BE2C (cell line): ENCODE measurements around the gene ADGRF3.
"Not testable (repeated sequence)": the region's sequence is repeated elsewhere in the genome, so short reads cannot be mapped to it uniquely, and the experiment has no call there.

Experiments used
- DNase-seq: peaks from one replicate; pipeline ENCODE4 v3.0.0-alpha.2; 2020
- H3K27me3 ChIP-seq: fragments of 250-450 bp; sonication (Bioruptor Pico); 2 replicates; pipeline ENCODE4 v1.5.1; 2020; ENCODE audit warnings: mild to moderate bottlenecking
- H3K36me3 ChIP-seq: fragments of 250-450 bp; sonication (Bioruptor Pico); 2 replicates; pipeline ENCODE4 v1.5.1; 2020; ENCODE audit warnings: mild to moderate bottlenecking
- H3K4me1 ChIP-seq: fragments of 250-450 bp; sonication (Bioruptor Pico); 2 replicates; pipeline ENCODE4 v1.5.1; 2020
- H3K4me3 ChIP-seq: 2 replicates; pipeline ENCODE4 v1.5.1; 2011; ENCODE audit warnings: low read depth, low read length
- H3K9me3 ChIP-seq: fragments of 250-450 bp; sonication (Bioruptor Pico); 2 replicates; pipeline ENCODE4 v1.5.1; 2020
- TF ChIP-seq, protein P1 (sequence below): IDR thresholded peaks from 2 replicates; pipeline ENCODE4 v1.5.1; 2012; ENCODE audit warnings: mild to moderate bottlenecking, low read depth, low read length

Gene ADGRF3

DNA sequence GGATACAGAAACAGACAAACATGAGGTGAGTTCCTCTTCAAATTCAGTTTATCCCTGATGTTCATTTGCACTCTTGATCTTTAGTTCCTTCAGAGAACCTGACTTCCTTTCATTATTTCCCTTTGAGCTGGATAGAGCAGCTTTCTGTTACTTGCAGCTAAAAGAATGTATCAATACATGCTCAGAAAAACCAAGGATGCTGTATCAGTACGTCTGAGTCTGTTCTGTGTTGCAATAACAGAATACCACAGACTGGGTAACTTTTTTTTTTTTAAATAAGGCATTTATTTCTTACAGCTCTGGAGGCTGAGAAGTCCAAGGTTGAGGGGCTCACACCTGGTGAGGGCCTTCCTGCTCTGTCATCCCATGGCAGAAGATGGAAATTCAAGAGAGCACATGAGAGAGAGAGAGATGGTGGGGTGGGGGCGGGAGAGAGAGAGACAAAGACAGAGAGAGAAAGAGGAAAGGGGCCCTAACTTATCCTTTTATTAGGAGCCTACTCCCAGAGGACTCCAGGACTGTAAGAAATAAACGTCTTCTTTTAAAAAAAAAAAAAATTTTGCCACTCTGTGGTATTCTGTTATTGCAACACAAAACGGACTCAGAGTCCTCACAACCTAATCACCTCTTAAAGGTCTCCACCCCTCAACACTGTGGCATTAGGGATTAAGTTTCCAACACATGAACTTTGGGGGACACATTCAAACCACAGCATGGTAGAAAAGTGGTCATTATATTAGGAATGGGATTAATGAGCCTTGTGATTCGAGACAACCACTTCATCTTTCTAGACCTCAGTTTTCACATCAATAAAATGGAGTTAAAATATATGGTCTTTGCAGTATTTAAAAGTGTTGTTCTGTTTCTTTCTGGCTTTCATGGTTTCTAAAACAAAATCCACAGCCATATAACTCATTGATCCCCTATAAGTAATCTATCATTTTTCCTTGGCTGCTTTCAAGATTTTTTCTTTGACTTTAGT is 19.0 kb downstream of the ADGRF3 start:
- Histone ChIP-seq H3K4me3 (no peak overlapping the region), H3K36me3 (no peaks in the 10 kb centered on the region), H3K27me3 (no peaks in the 10 kb centered on the region), H3K4me1 (no peaks in the 10 kb centered on the region), H3K9me3 (no peaks in the 10 kb centered on the region)
- TF ChIP-seq, protein P1, sequence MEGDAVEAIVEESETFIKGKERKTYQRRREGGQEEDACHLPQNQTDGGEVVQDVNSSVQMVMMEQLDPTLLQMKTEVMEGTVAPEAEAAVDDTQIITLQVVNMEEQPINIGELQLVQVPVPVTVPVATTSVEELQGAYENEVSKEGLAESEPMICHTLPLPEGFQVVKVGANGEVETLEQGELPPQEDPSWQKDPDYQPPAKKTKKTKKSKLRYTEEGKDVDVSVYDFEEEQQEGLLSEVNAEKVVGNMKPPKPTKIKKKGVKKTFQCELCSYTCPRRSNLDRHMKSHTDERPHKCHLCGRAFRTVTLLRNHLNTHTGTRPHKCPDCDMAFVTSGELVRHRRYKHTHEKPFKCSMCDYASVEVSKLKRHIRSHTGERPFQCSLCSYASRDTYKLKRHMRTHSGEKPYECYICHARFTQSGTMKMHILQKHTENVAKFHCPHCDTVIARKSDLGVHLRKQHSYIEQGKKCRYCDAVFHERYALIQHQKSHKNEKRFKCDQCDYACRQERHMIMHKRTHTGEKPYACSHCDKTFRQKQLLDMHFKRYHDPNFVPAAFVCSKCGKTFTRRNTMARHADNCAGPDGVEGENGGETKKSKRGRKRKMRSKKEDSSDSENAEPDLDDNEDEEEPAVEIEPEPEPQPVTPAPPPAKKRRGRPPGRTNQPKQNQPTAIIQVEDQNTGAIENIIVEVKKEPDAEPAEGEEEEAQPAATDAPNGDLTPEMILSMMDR: no peak
- no peak for DNase-seq

DNA sequence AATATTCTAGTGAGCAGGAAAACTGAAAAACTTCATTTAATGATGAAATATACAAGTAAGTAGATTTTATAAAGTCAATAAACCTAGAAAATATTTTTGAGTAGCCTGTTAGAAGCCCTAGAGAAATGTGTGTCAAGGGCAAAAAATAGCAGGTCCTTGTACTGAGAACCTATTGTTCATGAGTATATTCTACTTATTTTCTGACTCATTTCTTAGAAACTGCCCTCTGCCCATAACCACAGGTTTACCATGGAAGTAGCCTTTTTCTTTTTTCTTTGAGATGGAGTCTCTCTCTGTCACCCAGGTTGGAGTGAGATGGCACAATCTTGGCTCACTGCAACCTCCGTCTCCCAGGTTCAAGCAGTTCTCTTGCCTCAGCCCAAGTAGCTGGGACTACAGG is 20.1 kb downstream of the ADGRF3 start:
- DNase-seq: no peak
- Histone ChIP-seq H3K9me3 (no peaks in the 10 kb centered on the region), H3K27me3 (no peaks in the 10 kb centered on the region), H3K4me1 (no peaks in the 10 kb centered on the region), H3K36me3 (no peaks in the 10 kb centered on the region), H3K4me3 (no peak overlapping the region)
- TF ChIP-seq, protein P1: no peak

DNA sequence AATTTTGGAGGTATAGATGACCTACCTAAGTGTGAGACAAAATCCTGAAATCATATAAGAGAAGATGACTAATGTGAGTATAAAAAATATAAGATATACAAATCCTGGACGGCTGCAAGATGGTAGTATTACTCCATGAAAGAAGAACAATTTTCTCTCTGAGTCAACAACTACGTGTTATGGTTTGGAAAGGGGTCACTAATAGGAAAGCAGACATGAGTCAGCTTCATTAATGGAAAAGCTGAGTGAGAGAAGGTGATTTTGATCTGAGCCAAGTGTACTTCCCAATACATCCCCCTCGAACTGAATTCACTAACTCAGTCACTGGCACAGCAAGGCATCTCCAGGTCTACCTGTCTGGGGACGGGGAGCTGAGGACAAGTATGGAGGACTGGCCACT is 20.7 kb downstream of the ADGRF3 start:
- H3K4me1 ChIP-seq: no peaks in the 10 kb centered on the region
- TF ChIP-seq, protein P1: no peak

DNA sequence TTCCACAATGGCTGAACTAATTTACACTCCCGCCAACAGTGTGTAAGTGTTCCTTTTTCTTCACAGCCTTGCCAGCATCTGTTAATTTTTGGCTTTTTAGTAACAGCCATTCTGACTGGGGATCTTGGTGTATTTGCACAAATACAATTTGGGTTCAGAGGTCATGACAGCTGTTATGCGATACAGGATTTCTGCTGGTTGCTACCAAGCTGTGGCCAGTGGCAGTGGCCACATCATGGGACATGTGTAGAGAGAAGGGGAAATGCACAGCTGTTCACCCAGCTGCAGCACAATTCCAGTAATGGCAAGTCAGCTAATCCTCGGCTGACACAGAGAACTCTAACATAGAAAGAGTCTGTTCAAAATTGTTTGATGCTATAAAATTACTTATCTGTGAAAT is 21.7 kb downstream of the ADGRF3 start:
- H3K4me3 ChIP-seq: no peak overlapping the region
- H3K9me3 ChIP-seq: no peaks in the 10 kb centered on the region
- no peak for DNase-seq
- H3K4me1 ChIP-seq: no peaks in the 10 kb centered on the region
- TF ChIP-seq, protein P1: no peak
- H3K27me3 ChIP-seq: no peaks in the 10 kb centered on the region; the same call in 1 of the 2 replicates
- no peaks in the 10 kb centered on the region for H3K36me3 ChIP-seq

More for the DNA sequence above, 20.7 kb downstream of the ADGRF3 start:
- Histone ChIP-seq H3K4me3 (no peak overlapping the region), H3K27me3 (no peaks in the 10 kb centered on the region), H3K9me3 (no peaks in the 10 kb centered on the region), H3K36me3 (no peaks in the 10 kb centered on the region)
- DNase-seq: no peak

DNA sequence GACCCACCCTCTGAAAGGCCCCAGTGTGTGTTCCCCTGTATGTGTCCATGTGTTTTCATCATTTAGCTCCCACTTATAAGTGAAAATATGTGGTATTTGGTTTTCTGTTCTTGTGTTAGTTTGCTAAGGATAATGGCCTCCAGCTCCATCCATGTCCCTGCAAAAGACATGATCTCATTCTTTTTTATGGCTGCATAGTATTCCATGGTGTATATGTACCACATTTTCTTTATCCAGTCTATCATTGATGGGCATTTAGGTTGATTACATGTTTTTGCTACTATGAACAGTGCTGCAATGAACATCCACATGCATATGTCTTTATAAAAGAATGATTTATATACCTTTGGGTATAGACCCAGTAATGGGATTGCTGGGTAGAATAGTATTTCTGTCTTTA is 22.1 kb downstream of the ADGRF3 start:
- not testable (repeated sequence) for H3K4me1 ChIP-seq, DNase-seq, H3K4me3 ChIP-seq, H3K27me3 ChIP-seq, H3K9me3 ChIP-seq, H3K36me3 ChIP-seq

DNA sequence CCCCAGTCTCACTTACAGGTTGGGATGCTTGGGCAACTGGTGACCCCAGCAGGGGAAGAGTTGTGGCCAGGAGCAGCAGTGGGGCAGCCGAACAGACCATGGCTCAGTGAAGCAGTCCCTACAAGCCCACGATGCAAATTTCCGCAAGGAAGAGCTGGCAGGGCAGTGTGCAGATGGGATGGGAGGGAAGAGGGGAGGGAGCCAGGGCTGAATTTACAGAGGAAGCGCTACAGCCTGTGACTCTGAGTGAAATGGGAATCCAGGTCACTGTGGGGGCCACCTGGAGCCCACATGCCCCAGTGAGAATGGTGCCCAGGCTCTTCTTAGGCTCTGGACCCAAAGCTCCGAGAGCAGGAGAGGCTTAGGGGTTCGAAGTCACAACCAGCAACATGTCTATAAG is 27.6 kb downstream of the ADGRF3 start:
- TF ChIP-seq, protein P1: no peak
- DNase-seq: no peak
- Histone ChIP-seq H3K4me1 (no peaks in the 10 kb centered on the region), H3K27me3 (no peaks in the 10 kb centered on the region; the same call in 1 of the 2 replicates), H3K4me3 (no peak overlapping the region), H3K36me3 (no peaks in the 10 kb centered on the region), H3K9me3 (no peaks in the 10 kb centered on the region)
